GM21360 (cell line): ENCODE results near the gene GJD3.

Experiments used
- ATAC-seq: cut with Tn5 transposase; IDR thresholded peaks from one replicate; pipeline ENCODE4 v1.9.1; 2021; ENCODE audit warnings: mild to moderate bottlenecking, moderate library complexity; ENCODE audit not compliant: unreplicated experiment

The GJD3 gene

DNA sequence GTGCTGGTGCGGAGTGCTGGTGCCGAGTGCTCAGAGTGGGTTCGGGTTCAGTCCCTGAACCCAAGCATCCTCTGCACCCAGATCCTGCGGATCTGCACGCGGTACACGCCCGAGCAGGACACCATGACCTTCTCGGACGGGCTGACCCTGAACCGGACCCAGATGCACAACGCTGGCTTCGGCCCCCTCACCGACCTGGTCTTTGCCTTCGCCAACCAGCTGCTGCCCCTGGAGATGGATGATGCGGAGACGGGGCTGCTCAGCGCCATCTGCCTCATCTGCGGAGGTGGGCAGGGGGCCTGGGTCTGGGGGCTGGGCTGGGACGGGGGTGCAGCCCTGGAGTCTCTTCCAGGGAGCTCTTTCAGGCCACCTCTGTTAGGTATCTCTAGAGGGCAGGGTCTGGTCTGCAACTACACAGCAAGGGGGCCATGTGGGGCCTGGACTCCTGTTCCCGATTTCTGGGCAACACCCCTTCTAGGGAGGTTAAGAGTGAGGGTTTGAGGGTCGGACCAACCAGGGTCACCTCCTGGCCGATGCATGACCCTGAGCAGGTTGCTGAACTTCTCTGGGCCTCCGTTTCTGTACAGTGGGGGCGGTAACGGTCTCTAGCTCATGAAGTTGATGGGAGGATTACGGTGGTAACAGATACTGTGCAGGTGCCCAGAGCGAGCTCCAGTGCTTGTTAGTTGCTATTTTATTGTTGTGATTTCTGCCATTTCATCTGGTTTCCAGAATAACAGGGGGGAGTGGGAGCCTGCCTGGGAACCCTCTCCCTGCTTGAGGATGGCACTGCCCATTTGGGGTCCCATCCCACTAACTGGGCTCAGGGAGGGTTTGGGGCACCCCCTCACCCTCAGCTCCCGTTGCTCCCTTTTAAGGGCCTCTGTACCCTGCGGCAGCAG, 10.1 kb downstream of the GJD3 start:
- no peak for ATAC-seq

DNA sequence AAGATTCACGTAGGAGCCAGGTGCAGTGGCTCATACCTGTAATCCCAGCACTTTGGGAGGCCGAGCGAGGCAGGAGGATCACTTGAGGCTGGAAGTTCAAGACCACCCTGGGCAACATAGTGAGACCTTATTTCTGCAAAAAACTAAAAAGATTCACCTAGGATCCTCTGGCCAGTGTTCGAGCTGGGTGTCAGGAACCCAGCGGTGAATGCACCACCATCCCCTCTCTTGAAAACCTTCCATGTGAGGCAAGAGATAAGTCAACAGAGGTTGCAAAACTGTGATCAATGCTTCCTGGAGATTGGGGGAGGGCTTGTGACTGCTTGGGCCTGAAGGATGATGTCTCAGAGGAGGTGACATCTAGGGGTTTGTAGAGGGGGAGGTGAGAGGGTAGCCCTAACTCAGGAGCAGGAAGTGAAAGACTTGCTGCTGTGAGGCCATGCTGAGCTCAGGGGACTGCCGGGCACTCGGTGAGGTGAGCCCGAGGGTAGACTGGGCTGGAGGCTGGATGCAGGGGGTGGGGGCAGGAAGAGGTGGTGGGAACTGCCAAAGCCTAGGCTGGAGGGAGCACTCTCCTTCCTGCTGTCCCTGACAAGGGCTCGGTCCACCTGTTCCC, 11.7 kb downstream of the GJD3 start:
- no peak for ATAC-seq

DNA sequence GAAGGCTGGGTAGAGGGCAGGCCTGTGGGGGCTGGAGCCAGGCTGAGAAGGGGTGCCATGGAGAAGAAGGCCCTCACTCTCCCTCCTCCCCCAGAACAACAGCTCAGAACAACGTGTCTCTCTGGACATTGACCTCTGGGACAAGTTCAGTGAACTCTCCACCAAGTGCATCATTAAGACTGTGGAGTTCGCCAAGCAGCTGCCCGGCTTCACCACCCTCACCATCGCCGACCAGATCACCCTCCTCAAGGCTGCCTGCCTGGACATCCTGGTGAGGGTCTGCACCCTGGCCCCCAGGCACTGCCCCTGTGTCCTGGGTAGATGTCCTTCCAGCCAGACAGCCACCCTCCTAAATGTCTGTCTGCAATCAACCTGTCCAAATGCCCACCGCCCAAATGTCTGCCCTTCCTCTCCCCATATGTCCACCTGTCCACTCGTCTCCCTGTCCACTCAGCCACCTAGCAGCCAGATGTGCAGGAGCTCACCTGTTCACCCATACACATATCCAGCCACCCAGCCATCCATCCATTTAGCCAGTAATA, 12.2 kb downstream of the GJD3 start:
- ATAC-seq = no peak

DNA sequence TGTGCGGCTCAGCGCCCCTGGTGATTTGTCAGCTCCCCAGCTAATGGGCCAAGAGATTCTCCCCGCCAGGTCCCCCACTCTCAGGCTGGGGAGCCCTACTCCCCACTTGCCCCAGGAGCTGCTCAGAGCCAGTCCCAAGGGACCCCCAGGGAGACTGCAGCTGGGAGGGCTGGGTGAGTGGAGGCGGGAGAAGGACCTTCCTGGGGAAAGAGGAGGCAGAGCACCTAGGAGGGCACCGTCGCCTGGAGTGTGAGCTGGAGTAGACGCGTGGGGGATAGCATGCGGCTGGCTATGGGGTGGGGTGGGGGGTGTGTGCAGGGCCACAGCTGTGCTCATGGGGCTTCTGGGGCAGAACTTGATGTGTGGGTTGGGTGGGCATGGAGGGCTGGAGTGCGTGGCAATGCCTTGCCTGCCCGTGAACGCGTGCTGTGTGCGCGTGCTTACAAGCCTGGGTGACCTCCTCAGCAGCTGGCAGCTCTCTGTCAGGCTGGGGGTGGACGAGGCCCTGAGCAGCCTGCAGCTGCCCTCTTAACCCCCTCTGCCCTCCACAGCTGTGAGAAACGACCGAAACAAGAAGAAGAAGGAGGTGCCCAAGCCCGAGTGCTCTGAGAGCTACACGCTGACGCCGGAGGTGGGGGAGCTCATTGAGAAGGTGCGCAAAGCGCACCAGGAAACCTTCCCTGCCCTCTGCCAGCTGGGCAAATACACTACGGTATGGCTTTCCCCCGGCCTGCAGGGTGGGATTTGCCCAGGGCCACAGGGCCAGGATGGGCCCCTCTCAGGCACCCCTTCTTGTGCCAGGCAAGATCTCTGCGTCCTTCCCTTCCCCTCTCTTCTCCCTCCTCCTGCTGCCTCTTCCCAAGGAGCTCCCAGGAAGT, 12.9 kb downstream of the GJD3 start:
- no peak for ATAC-seq

DNA sequence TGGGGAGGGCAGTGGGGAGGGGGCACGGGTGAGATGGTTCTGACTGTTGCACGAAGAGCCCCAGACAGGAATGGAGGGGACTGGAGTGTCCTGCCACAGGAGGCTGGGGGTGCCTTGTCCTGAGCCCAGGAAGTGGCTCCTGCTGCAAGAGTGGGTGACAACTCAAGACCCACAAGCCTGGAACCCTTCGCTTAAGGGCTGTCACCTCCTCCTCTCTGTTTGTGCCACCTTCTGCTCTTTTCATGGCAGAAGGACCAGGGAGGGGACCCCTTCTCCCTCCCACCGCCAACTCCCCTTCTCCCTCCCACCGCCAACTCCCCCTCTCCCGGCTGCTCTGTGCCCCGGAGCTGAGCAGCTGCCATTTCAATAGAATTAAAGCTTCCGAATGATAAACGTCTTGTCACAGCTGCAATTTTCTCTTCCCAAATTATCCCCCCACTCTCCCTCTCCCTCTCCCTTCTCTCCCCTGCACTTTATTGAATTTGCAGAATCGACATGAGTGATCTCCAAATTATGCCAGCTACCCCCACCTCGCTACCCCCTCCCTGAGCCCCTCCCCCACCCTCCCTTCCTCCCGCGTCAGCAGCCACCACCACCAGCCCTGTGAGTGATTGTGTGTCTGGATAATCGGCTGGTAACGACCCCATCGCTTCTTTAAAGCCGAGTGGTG, 13.7 kb downstream of the GJD3 start:
- ATAC-seq = no peak

DNA sequence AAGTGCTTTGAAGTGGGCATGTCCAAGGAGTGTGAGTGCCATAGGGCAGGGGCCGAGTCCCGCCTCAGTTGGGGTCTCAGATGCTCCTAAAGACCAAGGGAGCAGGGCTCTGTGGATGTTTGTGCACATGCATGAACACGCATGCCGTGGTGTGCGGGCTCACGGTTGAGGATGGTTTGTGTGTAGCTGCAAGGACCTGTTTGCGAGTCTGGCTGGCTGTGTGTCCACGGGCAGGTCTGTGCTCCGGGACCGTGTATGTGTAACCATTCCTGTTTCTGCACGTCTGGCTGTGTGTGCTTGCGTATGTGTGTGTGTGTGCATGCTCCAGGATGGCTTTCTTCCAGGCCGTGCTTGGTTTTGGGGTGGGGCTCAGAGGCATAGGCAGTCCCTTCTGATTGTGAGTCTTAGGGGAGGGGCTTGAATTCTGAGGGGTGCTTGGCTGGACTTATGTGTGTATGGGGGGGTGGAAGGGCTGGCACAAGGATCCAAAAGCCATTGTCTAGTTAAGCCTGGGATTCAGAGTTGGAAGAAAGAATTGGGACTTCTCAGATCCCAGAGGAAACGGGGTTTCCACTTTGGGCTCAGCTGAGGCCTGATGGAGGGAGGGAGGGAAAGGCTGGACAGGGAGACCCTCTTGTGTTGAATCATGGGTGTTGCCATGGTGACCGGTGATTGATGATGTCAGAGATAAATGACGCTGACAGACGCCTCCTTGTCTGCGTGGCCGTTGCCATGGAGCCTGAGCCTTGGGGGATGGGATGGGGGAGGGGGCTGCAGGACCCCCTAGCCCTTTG, 14.4 kb downstream of the GJD3 start:
- no peak for ATAC-seq

DNA sequence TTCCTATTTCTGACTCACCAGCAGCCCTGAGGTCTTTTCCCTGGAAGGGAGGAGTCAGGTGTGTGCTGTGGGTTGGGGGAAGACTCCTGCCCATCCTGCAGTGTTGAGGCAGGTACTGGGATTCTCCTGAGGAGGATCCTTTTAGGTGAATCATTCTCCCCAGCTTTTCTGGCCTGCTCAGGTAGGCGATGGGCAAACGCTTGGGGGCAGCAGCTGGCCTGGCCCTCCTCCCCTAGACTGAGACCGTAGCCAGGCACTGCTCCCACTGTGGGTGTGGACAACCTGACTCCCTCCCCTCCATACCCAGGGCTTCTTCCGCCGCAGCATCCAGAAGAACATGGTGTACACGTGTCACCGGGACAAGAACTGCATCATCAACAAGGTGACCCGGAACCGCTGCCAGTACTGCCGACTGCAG, 15.1 kb downstream of the GJD3 start:
- no peak for ATAC-seq

DNA sequence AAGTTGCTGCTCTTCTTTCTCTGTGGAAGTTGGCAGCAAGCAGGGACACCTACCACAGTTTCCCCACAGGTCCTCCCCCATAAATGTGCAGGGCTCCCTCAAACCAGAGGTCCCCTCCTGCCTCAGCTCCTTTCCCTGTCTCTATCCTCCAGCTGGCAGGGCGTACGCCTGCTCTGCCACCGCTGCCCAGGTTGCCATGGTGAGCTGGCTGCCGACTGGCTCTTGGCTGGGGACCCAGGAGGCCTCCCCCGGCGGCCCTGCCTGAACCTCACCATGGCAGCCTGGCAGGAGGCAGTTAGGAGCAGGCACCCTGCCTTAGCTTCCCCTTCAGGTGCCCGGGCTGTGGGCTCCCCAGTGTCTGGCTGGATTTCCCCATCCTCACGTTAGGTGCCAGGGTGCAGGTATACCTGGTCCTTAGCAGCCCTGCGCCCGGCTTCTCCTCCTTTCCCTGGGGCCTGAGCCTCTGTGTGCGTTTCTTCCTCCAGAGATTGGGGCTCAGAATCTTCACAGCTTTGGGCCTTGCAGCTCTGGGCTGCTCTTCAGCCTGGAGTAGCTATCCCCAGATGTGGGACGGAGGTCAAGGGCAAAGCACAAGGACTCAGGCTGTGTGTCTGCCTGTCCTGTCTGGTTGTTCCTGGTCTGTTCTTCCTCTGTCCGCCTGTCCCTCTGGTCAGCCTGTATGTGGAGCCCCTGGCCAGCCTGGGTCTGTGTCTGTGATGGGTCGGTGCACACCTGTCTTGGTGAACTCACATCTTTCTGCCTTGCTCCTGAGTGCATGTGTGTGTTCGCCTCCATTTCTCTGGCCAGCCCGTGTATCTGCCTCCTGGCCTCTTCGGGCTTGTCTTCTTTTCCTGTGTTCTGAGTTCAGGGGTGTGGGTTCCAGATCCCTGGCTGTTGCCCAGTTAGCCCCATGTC, 15.7 kb downstream of the GJD3 start:
- ATAC-seq = no peak

DNA sequence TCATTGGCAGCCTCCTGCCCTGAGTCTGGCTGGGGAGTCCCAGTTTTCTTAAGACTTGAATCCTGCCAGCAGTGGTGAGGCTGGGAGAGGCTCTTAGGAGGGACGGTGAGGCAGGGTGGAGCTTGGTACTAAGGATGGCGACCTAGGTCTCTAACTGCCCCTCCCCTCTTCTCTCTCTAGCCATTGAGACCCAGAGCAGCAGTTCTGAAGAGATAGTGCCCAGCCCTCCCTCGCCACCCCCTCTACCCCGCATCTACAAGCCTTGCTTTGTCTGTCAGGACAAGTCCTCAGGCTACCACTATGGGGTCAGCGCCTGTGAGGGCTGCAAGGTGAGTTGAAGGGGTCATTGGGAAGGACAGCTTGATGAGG, 16.4 kb downstream of the GJD3 start:
- ATAC-seq = no peak

DNA sequence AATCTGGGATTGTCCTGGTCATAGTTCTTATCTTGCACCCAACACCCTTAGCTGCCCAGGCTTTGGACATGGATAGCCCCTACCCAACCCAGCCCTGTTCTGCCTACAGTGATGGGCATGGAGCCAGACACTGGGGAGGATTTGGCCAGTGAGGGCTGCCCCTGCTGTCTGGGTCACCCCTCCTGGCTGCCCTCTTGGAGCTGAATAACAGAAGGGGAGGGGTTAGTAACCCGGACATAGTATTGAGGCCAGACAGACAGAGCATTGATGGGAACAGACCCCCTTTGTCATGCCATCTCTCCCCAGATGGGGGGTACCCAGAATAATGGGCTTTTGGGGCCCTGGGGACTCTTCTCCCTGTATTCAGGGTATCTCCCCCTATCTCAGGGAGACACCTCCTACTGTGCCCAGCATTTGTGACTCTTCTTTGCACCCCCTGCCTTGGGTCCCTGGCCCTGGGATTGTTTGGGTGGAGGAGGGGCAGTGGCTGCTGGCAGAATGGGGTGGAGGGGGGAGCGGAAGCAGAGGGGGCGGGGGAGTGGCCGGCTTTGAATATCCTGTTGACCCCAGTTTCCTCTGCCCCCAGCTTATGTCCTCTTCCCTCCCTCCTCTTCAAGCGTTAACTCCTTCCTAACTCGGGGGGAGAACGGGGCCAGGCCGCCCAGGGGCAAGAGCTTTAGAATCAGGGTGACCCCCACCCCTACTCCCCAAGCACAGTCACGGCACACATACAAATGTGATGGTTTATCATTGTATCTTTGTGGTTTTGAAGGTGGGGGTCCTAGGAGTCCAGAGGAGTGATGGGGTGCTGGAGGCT, 17.0 kb downstream of the GJD3 start:
- ATAC-seq = no peak

DNA sequence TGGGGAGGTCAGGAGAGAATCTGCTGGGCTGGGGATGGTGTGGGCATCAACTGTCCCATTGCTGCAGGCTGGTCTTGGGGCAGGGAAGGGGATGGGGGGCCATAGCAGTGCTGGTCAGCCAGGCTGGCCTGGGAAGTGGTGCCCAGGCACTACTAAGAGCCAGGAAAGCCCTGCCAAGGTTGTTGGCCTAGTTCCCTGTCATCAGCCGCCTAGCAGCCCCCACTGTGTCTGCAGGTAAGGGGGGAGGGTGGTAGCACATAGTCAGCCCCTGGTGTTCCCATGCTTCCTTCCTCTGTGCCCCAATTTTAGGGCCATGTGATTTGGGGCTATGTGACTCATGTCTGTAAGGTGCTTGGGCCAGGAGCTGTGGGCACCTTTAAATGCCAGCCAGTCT, 17.8 kb downstream of the GJD3 start:
- no peak for ATAC-seq

DNA sequence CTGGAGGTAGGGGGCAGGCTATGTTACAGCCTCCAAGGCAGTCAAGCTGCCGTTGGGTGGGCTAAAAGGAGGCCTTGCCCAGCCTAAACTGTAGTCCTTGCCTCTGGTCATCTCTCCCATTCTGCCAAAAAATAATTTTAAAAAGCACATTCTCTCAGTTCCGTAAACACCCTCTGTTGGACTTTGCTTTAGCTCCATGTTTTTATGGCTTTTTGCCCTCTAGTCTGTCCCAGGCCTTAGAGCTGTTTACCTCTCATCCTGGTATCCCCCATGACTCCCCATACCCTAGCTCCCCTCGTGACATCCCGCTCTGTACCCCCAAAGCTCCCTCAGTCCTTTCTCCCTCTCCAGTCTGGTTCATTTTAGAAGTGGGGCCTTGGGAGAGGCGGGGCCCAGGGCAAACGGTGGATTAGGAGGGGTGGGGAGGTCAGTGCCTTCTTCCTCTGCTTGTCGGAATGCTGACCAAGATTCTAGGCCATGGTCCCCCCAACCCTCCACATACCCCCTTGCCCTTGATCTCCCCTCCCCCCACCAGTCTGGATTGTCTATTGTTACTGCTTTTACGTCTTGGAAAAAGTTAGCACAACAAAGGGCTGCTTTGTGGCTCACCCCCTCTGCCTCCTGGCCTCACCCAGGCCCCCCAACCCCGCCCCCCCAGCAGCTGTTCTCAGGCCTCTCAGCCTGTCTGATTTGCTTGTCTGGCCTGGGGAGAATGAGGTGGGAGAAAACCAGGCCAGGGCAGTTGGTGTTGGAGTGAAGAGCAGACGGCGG, 18.4 kb downstream of the GJD3 start:
- ATAC-seq = no peak

DNA sequence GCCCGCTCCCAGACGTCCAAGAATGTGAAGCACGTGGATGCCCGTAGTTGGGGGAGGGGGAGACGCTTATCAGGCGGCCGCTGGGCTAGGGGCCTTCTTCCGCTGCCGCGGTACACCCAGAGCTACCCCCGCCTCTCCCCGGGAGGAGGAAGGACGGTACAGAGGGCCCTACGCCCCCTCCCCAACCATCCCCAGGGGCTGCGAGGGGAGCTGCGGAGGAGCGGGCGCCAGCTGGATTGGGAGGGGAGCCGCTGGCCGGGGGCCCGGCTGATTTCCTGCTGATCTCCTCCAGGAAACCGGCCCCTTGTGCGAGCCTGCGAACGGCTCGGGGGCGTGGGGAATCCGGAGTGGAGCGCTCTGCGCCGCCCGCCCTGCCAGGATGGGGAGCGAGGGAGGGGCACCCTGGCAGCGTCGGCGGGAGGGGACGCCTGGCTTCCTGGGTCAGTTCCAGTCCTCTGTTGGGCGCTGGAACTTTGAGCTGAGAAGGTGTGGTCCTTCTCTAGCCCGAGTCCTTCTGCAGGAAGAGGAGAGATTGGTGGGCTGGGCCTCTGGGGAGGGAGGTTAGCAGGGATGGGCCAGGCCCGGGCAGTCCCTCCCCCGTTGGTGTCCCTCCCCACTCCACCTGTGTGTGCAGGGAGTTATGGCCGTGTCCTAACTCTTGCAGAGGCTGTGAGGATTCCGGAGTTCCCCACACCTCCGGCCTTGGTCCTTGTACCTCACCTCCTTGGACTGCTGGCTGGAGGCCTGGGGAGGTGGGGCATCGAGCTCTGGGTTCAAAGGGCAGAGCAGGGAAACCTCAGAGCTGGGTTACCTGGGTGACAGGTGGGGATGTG, 19.2 kb downstream of the GJD3 start:
- ATAC-seq = no peak

DNA sequence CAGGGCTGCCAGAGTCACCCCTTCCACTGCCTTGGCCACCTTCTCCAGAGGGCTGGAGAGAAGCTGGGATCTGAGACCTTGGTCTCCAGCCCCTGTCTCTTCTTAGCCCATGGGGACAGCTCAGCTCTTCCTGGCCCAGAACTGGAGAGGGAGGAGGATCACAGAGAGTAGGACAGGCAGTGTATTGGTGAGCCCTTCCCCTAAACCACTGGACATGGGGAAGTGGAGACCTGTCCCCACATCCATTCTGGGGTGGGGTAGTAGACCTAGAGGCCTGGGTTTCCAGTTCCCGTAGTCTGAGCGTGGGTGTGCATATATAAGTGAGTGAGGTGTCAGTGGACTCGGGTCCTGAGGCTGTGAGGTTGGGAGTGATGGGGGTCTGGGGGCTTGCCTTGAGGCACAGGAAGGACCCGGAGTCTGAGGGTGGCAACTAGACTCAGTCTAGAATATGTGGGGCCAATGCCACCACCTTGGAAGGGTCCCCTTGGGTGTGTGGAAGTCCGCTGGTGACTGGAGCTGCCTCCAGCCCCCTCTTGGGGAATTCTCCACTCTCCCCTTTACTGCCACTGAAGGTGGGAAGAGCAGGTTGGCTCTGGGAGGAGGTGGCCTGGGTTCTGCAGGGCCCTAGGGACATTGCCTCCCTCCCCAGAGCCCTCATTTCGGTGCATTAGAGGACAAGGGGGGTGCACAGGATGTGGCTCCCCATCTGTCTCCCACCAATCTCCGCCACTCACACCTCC, 19.9 kb downstream of the GJD3 start:
- no peak for ATAC-seq

DNA sequence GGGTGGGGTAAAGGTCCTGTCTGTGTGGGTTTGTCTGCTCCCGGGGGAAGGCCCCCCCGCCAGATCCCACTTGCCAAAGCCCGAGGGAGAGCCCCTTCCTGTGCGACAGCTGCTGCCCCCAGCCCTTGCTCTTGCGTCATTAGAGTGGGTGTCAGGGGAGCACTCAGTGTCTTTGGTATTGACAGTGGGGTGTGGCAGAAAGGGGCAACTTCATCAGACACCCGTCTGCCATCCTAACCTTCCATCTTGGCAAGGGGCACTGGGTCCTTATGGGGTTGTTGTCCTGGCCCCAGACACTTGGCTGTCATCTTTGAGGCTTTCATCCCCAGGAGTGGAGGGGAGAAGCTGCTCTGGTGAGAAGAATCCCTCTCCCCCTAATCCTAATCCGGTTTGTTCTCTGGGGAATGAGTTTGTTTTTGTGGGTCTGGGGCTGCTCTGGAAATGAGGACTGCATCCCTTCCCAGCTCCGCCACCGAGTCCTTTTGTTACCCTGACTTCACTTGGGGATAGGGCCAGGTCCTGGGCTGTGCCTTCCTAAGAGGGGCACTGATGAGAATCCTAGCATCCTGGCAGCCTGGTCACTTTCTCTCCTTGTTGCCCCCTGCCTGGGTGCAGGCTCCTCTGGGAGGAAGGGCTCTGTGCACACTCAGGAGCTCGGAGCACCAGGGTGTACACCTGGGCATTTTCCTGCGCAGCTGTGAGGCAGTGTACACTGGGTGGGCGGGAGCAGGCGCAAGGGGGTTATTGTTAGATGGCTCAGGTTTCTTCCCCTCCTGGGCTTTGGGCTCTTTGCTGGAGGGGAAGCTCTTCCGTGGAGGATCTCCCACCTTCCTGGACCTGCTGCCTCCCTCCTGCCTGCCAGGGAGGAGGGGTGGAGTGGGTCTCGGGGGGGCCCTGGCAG, 21.1 kb downstream of the GJD3 start:
- ATAC-seq = no peak
